ENCODE data around the gene PPP4R4.
"Not testable (repeated sequence)": the region's sequence is repeated elsewhere in the genome, so short reads cannot be mapped to it uniquely, and the experiment has no call there.

The PPP4R4 gene

GRCh38 chr14:94227029-94227428, 52.9 kb downstream of the PPP4R4 start:
- H3K4me3 ChIP-seq (ENCODE audit: low read depth, low read length), result no peak overlapping the region
- TF ChIP-seq, protein P1, sequence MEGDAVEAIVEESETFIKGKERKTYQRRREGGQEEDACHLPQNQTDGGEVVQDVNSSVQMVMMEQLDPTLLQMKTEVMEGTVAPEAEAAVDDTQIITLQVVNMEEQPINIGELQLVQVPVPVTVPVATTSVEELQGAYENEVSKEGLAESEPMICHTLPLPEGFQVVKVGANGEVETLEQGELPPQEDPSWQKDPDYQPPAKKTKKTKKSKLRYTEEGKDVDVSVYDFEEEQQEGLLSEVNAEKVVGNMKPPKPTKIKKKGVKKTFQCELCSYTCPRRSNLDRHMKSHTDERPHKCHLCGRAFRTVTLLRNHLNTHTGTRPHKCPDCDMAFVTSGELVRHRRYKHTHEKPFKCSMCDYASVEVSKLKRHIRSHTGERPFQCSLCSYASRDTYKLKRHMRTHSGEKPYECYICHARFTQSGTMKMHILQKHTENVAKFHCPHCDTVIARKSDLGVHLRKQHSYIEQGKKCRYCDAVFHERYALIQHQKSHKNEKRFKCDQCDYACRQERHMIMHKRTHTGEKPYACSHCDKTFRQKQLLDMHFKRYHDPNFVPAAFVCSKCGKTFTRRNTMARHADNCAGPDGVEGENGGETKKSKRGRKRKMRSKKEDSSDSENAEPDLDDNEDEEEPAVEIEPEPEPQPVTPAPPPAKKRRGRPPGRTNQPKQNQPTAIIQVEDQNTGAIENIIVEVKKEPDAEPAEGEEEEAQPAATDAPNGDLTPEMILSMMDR (IDR thresholded peaks at IDR 0.05; ENCODE audit: low read depth, low read length, missing control alignments), result no peak

GRCh38 chr14:94237046-94237445, 62.9 kb downstream of the PPP4R4 start:
- H3K4me3 ChIP-seq (ENCODE audit: low read depth, low read length), result no peak overlapping the region
- TF ChIP-seq, protein P1 (IDR thresholded peaks at IDR 0.05; ENCODE audit: low read depth, low read length, missing control alignments), result no peak
- no peak for DNase-seq (ENCODE audit: low read depth)

More at GRCh38 chr14:94227029-94227428, 52.9 kb downstream of the PPP4R4 start:
- no peak for DNase-seq (ENCODE audit: low read depth)

GRCh38 chr14:94237983-94238382, 63.9 kb downstream of the PPP4R4 start:
- TF ChIP-seq, protein P1 (IDR thresholded peaks at IDR 0.05; ENCODE audit: low read depth, low read length, missing control alignments), result no peak
- H3K4me3 ChIP-seq (ENCODE audit: low read depth, low read length), result no peak overlapping the region
- DNase-seq (ENCODE audit: low read depth), result no peak

- no peak for DNase-seq (ENCODE audit: low read depth)
- no peak overlapping the region for H3K4me3 ChIP-seq (ENCODE audit: low read depth, low read length)
- TF ChIP-seq, protein P1 (IDR thresholded peaks at IDR 0.05; ENCODE audit: low read depth, low read length, missing control alignments), result no peak
Measured at GRCh38 chr14:94239406-94239805, 65.3 kb downstream of the PPP4R4 start.

DNA sequence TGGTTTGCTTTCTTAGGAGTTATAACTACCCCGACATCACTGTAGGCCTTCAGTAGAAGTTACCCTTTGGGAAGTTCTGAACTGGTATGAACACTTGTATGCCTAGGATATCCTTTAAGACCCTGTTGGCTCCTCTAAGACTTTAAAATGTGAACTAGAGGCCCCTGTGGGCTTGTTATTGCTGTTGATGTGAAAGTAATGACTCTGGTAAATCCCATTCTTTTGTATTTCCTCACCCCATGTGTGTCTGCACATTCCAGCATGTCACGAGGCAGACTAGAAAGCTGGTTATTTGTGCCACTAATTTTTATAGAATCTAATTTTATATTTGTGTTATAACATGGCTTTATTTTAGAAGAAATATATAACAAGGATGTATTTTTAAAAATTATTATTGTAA, 70.1 kb downstream of the PPP4R4 start:
- TF ChIP-seq, protein P1 (IDR thresholded peaks at IDR 0.05; ENCODE audit: low read depth, low read length, missing control alignments), result no peak
- no peak for DNase-seq (ENCODE audit: low read depth)
- no peak overlapping the region for H3K4me3 ChIP-seq (ENCODE audit: low read depth, low read length)

DNA sequence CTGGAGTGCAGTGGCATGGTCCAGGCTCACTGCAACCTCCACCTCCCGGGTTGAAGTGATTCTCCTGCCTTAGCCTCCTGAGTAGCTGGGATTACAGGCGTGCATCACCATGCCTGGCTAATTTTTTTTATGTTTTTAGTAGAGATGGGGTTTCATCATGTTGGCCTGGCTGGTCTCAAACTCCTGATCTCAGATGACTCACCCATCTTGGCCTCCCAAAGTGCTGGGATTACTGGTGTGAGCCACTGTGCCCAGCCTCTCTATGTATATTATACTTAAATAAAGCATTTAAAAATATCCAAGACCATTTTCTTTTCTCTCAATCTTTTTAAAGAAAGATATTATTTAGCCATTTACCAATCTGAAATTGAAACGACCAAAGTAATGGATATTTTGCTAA, 90.1 kb downstream of the PPP4R4 start:
- not testable (repeated sequence) for H3K4me3 ChIP-seq (ENCODE audit: low read depth, low read length); DNase-seq (ENCODE audit: low read depth)

DNA sequence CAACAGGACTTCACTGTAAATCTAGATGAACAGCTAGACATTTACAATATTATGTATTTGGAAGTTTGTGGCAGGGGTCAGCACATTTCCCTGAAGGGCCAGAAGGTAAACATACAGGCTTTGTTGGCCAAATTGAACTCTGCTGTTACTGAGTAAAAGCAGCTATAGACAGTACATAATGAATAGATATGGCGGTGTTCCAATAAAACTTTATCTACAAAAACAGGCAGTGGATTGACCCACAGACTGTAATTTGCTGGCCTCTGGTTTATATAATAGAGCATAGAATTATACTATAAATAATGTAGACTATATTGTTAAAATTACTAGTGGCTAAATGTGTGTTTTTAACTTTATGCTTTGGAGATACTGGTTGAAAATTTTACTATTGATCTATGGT, 93.2 kb downstream of the PPP4R4 start:
- H3K4me3 ChIP-seq (ENCODE audit: low read depth, low read length), result no peak overlapping the region
- DNase-seq (ENCODE audit: low read depth), result no peak
- TF ChIP-seq, protein P1 (IDR thresholded peaks at IDR 0.05; ENCODE audit: low read depth, low read length, missing control alignments), result no peak

DNA sequence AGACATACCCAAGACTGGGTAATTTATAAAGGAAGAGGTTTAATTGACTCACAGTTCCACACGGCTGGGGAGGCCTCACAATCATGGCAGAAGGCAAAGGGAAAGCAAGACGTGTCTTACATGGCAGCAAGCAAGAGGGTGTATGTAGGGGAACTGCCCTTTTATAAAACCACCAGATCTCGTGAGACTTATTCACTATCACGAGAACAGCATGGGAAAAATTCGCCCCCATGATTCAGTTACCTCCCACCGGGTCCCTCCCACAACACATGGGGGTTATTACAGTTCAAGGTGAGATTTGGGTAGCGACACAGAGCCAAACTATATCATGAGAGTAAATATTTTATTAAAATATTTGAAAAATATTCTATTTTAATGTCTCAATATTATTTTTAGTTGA, 94.5 kb downstream of the PPP4R4 start:
- DNase-seq (ENCODE audit: low read depth); H3K4me3 ChIP-seq (ENCODE audit: low read depth, low read length): not testable (repeated sequence)
